Inferior parietal cortex (tissue), 1 donor: ENCODE results near the gene LSM14B.
"Not testable (repeated sequence)": the region's sequence is repeated elsewhere in the genome, so short reads cannot be mapped to it uniquely, and the experiment has no call there.

Experiments used
- DNase-seq: peaks from one replicate; pipeline ENCODE4 v3.0.0-alpha.2; 2016; ENCODE audit errors: extremely low spot score

Gene LSM14B

GRCh38 chr20:62146019-62146755 lies 23.9 kb downstream of the LSM14B start:
- DNase-seq: no peak

DNA sequence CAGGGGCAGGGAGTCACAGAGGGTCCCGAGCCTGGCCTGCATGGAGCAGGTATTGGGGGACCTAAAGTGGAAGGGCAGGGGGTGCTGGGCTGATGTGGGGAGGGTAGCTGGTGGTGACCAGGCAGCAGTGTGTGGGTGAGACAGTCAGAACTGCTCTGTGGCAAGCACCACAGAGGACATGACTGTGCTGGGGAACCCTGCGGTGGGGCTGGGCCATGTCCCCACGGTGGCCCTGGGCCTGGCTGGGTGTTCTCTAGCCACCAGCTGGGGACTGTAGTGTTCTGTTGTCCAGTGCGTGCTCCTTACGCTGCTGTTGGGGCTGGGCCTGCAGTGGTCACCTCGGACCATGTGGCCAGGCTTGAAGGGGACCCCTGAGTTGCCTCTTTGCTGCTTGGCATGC lies 24.9 kb downstream of the LSM14B start:
- DNase-seq: no peak

- DNase-seq: no peak
Measured at GRCh38 chr20:62147528-62147927, 25.3 kb downstream of the LSM14B start.

- not testable (repeated sequence) for DNase-seq
Measured at GRCh38 chr20:62148383-62148782, 26.1 kb downstream of the LSM14B start.

DNA sequence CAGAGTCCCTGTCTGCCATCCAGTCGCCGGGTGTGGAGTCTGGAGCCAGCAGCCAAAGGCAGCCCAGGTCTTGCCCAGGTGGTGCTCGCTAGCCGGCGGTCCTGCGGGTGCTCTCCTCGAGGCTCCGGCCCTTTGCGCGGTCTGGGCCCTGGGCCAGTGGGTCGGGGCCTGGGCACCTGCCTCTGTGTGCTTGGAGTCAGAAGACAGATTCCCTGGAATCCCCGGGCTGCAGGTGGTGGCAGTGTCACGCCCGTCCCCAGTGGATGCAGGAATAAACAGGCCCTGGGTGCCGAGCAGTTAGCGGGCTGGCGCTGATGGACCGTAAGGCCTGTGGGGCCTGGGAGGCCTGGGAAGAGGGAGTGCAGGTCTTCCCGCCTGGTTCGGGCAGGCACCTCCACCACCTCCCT lies 26.6 kb downstream of the LSM14B start:
- no peak for DNase-seq

- DNase-seq: no peak
Measured at GRCh38 chr20:62149532-62150309, 27.4 kb downstream of the LSM14B start.

DNA sequence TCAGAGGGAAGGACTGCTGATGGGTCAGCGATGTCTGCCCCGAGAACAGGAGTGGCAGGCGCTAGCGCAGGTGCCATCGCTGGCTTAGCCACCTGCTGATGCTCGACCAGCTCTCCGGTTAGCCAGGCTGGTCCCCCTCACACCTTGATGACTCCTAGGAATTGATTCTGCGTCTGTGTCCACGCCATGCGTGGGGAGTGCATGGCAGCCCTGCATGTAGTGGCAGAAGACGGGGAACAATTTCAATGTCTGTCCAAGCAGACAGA lies 28.0 kb downstream of the LSM14B start:
- no peak for DNase-seq

GRCh38 chr20:62151225-62151624 lies 28.9 kb downstream of the LSM14B start:
- no peak for DNase-seq

- no peak for DNase-seq
Measured at GRCh38 chr20:62151835-62152364, 29.6 kb downstream of the LSM14B start.

DNA sequence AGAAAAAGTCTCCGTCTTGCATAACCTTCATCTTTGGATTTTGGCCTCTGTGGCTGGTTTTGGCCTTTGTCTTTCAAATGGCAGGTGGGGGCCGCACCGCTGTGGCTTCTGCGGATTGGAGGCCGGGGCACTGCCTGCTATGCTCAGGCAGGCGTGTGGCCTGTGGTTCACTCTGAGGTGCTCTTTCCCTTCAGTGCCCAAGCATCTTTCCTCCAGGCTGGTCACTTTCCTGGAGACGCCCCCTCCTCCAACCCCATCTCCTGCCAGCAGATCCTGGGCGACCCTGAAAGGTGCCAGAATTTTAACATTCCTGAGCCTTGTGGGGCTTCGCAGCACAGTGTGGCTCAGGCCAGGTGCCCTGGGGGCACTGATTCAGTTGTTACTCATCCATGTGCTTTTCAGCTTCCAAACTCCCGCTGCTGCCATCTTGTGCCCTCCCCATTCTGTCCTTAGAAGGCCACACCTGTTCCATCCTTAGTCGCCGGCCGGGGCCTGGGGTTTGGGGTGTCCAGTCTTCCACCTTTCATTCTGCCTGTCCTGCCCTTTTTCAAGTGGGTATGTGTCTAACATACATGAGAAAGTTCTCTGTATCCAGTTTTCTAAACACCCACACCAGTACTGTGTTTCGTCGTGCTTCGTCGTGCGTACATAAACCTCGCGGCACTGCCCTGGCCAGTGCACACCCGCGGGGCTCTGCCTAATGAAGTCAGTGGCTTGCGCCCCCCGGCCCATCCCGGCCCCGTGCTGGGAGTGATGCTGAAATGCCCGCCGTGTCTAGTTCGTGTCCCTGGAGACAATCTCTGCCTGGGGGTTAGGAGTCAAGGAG lies 33.4 kb downstream of the LSM14B start:
- DNase-seq: no peak

- no peak for DNase-seq
Measured at GRCh38 chr20:62156254-62156556, 33.9 kb downstream of the LSM14B start.

DNA sequence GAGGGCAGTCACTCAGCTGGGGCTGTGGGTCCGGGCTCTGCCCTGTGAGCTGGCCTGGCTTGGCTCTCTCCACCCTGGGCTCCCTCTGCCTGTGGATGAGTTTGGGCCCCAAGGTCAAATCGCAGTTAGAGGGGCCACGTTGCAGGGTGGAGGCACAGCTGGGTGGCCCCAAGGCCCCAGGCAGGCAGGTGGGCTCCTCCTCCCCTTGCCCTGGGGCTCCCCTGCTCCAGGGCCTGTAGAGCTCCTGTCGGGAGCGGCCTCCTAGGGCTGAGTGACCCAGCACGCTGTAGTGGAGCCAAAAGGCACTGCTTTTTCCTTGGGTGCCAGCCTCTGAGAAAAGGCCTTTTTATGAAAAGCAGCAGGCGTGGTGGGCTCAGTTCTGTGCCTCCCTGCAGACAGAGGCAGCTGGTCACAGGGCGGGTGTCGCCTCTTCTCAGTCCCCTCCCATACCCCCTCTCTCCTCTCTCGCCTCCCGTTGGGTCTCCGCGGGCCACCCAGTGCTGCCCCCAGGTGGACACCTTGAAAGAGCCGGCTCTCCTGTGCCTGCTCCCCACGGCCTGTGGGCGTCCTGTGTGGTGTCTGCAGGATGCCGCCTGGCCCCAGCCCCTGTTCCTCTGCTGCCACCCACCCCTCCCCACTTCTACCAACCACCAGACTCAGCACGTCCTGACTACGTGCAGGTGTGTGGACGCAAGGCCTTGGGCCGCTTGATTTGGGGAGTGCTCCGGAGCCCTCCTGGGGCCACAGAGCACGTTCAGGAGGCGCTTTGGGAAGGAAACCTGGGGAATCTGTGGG lies 34.5 kb downstream of the LSM14B start:
- DNase-seq: no peak

- DNase-seq: no peak
Measured at GRCh38 chr20:62157387-62158087, 35.3 kb downstream of the LSM14B start.

DNA sequence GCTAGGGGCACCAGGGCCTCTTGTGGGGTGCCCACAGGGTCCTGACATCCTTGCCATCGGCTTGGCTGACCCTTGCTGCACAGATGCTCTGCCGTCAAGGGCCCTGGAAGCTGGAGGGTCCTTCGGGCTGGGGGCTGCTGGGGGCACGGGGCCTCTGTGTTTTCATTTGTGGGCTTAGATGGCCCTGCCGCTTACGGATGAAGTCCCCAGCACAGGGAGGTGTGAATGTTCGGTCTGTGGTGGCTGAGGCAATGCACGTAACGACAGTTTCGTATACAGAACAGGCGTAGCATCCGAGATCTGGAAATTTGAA lies 35.8 kb downstream of the LSM14B start:
- DNase-seq: no peak

GRCh38 chr20:62158541-62158940 lies 36.3 kb downstream of the LSM14B start:
- no peak for DNase-seq

DNA sequence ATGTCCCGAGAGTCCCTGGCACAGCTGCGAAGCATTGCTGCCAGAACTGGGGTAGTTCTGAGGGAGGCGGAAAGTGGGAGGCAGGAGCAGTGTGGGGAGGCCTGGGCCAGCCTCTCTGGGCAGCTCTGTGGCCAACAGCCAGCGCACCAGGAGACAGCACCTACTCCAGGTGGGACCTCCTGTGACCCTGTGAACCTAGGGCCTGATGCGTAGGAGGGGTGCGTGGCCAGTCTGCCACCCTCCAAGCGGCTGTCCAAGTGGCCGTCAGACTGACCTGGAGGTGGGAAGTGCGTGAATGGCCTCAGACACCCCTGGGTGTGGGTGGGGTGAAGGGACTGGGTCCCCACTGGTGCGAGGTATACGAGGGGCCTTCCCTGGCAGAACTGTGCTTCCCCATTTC lies 36.8 kb downstream of the LSM14B start:
- no peak for DNase-seq

DNA sequence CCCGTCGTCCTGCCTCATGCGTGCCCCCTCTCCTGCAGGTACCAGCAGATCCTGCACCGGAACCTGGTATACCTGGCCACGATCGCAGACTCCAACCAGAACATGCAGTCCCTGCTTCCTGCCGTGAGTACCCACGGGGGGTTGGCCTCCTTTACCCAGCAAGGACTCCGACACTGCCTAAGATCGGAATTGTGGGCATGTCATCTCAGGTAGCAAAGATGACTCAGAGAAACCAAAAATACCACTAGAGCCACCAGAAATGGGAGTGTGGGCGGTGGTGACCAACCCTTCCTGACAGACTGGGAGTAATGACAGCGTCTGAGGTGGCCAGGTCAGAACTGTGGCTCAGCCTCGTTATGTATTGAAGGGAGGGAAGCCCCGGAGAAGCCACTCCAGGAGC lies 37.6 kb downstream of the LSM14B start:
- no peak for DNase-seq

DNA sequence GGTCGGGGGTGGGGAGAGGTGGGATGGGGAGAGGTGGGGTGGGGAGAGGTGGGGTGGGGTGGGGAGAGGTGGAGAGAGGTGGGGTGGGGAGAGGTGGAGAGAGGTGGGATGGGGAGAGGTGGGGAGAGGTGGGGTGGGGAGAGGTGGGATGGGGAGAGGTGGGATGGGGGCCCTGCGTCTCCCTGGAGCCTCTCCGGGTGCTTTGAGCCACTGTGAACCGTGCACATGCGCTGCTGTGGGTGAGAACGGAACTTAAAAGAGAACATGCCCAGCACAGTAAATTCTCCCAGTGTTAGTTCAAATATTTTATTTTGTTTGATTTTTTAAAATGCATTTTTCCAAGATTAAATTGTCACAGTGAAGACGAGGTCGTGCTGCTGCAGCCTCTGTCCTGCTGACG lies 38.0 kb downstream of the LSM14B start:
- no peak for DNase-seq

GRCh38 chr20:62160876-62161275 lies 38.6 kb downstream of the LSM14B start:
- DNase-seq: no peak

DNA sequence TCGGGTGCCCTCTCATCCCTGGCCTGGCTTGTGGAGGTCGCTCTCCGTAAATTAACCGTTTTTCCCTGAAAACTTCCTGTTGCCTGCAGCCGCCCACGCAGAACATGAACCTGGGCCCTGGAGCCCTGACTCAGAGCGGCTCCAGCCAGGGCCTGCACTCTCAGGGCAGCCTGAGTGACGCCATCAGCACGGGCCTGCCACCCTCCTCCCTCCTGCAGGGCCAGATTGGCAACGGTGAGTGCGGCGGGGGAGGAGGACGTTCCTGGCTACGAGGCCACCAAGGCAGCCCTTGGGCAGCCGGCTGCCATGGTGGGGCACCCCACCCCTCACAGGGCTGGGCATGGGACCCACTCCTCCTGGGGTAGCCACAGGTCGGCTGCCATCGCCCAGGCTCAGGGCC lies 39.1 kb downstream of the LSM14B start:
- DNase-seq: no peak

GRCh38 chr20:62162765-62163484 lies 40.6 kb downstream of the LSM14B start:
- DNase-seq: no peak
